Stimulated activated effector memory CD8-positive, alpha-beta T cell treated with anti-CD3 and anti-CD28 coated beads, Interleukin-12 subunit alpha, Interleukin-12 subunit beta, amount 100 ng/mL, for 72 hours (primary cell): Measurements from ENCODE around the gene ZNF526.

Experiments
- ATAC-seq: fragments of 150-1000 bp; cut with Tn5 transposase; 2 replicates; pipeline ENCODE4 v1.10.0; 2021
- DNase-seq, 2 donors: peaks; one replicate each; pipeline ENCODE4 v3.0.0; 2021 to 2022; ENCODE audit warnings: low spot score in 2 of 2
- H3K27ac Mint-ChIP-seq: one replicate; pipeline ENCODE4 v1.8.0; 2022; ENCODE audit warnings: mild to moderate bottlenecking, mixed read lengths
- H3K36me3 Mint-ChIP-seq: one replicate; pipeline ENCODE4 v1.8.0; 2022; ENCODE audit warnings: mild to moderate bottlenecking, mixed read lengths
- H3K4me1 Mint-ChIP-seq: one replicate; pipeline ENCODE4 v1.8.0; 2022; ENCODE audit warnings: mixed read lengths
- H3K4me3 Mint-ChIP-seq: one replicate; pipeline ENCODE4 v1.8.0; 2022; ENCODE audit warnings: mild to moderate bottlenecking, mixed read lengths
- H3K9me3 Mint-ChIP-seq: one replicate; pipeline ENCODE4 v1.8.0; 2022; ENCODE audit warnings: mixed read lengths

The ZNF526 gene

GRCh38 chr19:42229301-42229854 is 9.3 kb downstream of the ZNF526 start:
- Mint-ChIP-seq H3K9me3 (no peaks in the 10 kb centered on the region), H3K27ac (peak overlapping the region; percentile 89), H3K4me3 (no peak overlapping the region), H3K36me3 (peaks cover 97% of the 10 kb centered on the region), H3K4me1 (peaks cover 39% of the 10 kb centered on the region)
- no peak for ATAC-seq
- no peak for DNase-seq

DNA sequence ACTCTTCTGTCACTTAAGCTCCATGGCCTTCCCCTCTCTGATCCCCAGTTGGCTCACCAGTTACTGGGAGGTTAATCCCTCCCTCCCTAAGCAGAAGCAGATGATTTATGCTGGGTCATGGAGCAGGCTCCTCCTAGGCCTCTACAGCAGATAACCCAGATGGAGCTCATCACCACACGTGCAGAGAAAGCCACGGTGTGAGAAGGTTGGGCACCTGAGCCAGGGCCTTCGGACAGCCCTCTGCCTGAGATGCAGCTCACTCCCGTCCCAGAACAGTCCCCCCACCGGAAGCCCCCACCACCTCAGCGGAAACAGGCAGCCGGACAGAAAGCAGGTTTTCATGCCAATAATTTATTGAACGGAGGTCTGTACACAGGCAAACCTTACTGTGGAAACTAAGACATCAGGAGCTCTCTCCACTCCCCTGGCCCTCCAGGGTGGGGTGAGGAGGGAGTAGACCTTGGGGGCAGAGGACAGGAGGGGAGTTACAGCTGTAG is 9.8 kb downstream of the ZNF526 start:
- no peak for ATAC-seq
- H3K4me1 Mint-ChIP-seq: peaks cover 39% of the 10 kb centered on the region

GRCh38 chr19:42230571-42230970 is 10.5 kb downstream of the ZNF526 start:
- peaks cover 45% of the 10 kb centered on the region for H3K4me1 Mint-ChIP-seq
- no peak overlapping the region for H3K4me3 Mint-ChIP-seq
- peaks cover 99% of the 10 kb centered on the region for H3K36me3 Mint-ChIP-seq
- DNase-seq (no peak), ATAC-seq (no peak)
- H3K9me3 Mint-ChIP-seq: no peaks in the 10 kb centered on the region
- peak overlapping the region; percentile 89 for H3K27ac Mint-ChIP-seq

More for the DNA sequence above, 9.8 kb downstream of the ZNF526 start:
- Mint-ChIP-seq H3K4me3 (no peak overlapping the region), H3K27ac (peak overlapping the region; percentile 89), H3K36me3 (peaks cover 97% of the 10 kb centered on the region), H3K9me3 (no peaks in the 10 kb centered on the region)
- no peak for DNase-seq

DNA sequence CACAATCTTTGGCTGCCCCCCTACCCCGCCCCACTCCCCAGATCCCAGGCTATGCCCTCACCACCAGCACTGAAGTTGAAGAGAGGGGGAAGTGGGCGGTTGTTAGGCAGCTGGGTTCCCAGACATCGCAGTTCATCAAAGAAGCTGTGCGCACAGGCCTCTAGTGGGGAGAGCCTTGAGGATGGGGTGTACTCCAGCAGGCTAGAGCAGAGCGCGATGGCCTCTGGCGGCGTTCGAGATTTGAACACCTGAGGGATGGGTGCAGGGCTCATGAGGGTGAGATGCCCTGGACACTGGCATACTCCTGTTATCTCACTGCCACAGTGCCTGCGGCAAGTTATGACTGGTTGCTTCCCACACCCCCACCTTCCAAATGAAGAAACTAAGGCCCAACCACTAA is 12.3 kb downstream of the ZNF526 start:
- Mint-ChIP-seq H3K9me3 (no peaks in the 10 kb centered on the region), H3K36me3 (peaks cover 99% of the 10 kb centered on the region), H3K27ac (peak overlapping the region; percentile 89), H3K4me1 (peaks cover 45% of the 10 kb centered on the region), H3K4me3 (no peak overlapping the region)
- DNase-seq: no peak
- ATAC-seq: no peak

GRCh38 chr19:42233106-42233505 is 13.0 kb downstream of the ZNF526 start:
- Mint-ChIP-seq H3K27ac (peak overlapping the region; percentile 56), H3K4me3 (no peak overlapping the region), H3K4me1 (peaks cover 45% of the 10 kb centered on the region), H3K36me3 (peaks cover 97% of the 10 kb centered on the region), H3K9me3 (no peaks in the 10 kb centered on the region)
- ATAC-seq (no peak), DNase-seq (no peak)

DNA sequence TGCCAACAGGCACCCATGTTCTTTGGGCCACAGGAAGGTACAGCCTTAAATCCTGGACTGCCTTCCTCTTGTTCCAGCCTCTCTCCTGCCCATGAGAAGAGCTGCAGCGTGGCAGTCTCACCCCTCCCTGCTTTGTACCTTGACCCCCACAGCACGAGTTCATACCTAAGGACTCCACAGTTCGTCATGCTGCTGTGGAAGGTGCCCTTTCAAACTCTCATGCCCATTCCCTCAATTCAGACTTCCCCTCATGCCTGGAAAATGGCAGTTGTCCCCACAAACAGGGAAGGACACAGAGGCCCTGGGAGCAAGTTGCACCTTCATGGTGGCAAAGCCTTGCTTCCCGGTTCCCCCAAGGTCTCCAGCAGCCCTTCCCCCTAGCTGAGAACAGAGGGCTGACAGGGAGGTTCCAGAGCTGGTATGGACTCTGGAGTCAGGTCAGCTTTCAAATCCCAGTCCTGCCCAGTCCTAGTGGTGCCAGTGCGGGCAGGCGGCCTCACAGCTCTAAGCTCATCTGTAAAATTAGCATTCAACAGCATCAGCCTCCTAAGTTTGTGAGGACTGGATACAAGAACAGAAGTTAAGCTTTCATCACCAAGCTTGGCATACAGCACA is 13.7 kb downstream of the ZNF526 start:
- Mint-ChIP-seq H3K4me3 (no peak overlapping the region), H3K9me3 (no peaks in the 10 kb centered on the region), H3K27ac (peak overlapping the region; percentile 56), H3K4me1 (peaks cover 42% of the 10 kb centered on the region), H3K36me3 (peaks cover 98% of the 10 kb centered on the region)
- DNase-seq: no peak
- no peak for ATAC-seq

DNA sequence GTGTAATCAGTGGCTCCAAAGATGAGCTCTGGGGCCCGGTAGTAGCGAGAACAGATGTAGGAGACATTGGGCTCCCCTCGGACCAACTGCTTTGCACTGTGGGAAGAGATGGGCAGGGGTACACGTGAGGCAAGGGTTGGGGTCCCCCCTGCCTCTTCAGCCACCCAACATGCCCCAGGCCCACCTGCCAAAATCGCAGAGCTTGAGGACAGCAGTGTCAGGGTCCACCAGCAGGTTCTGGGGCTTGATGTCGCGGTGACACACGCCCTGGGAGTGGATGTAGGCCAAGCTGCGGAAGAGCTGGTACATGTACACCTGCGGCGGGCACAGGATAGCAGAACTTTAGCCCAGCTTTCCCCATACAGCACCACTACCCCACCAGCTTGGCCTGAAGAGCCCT is 14.3 kb downstream of the ZNF526 start:
- H3K27ac Mint-ChIP-seq: peak overlapping the region; percentile 56
- no peaks in the 10 kb centered on the region for H3K9me3 Mint-ChIP-seq
- H3K4me1 Mint-ChIP-seq: peaks cover 42% of the 10 kb centered on the region
- H3K36me3 Mint-ChIP-seq: peaks cover 98% of the 10 kb centered on the region
- DNase-seq (no peak), ATAC-seq (no peak)
- H3K4me3 Mint-ChIP-seq: no peak overlapping the region

DNA sequence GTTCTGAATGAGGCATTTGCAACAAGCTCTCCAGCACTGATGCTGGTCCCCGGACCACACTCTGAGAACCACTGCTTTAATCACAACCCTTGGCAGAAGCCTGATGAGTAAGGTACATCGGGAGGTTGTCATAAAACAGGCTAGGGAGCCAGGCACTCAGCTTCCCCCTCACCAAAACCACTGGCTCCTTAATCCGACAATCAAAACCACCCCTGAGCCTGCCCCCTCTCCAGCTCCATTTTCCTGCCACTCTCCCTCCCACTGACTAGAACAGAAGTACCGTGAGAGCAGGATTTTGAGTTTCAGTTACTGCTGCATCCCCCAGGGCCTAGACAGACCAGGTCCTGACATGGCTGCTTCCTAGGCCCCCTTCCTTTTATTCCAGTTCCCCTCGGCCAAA is 15.1 kb downstream of the ZNF526 start:
- DNase-seq (no peak), ATAC-seq (no peak)
- H3K36me3 Mint-ChIP-seq: peaks cover 98% of the 10 kb centered on the region
- H3K9me3 Mint-ChIP-seq: no peaks in the 10 kb centered on the region
- peak overlapping the region; percentile 27 for H3K27ac Mint-ChIP-seq
- H3K4me3 Mint-ChIP-seq: no peak overlapping the region
- peaks cover 42% of the 10 kb centered on the region for H3K4me1 Mint-ChIP-seq

GRCh38 chr19:42239544-42240220 is 19.6 kb downstream of the ZNF526 start:
- no peak for ATAC-seq
- Mint-ChIP-seq H3K36me3 (peaks cover 83% of the 10 kb centered on the region), H3K27ac (peak overlapping the region; percentile 96), H3K4me1 (peaks cover 67% of the 10 kb centered on the region), H3K9me3 (no peaks in the 10 kb centered on the region), H3K4me3 (peak overlapping the region; percentile 88)
- DNase-seq: no peak

DNA sequence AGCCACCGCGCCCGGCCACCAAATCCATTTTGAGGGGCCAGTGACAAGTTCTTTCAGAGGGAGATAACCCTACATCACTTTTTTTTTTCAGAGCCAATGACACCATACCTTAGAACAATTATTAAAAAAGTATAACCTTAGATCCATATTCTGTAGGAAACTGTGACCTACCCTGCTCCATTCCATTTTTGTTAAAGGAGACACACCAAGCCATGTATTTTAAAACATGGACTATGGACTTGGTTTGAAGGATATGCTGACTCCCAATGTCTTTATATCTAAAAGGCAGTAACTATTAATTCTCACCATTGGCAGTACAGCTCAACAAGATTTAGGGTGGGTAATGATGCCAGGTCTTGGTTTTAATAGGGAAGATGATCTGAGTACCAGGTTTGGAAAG is 21.2 kb downstream of the ZNF526 start:
- Mint-ChIP-seq H3K4me3 (peak overlapping the region; percentile 88), H3K36me3 (peaks cover 78% of the 10 kb centered on the region), H3K4me1 (peaks cover 68% of the 10 kb centered on the region), H3K9me3 (no peaks in the 10 kb centered on the region), H3K27ac (peak overlapping the region; percentile 96)
- ATAC-seq (no peak), DNase-seq (no peak)

DNA sequence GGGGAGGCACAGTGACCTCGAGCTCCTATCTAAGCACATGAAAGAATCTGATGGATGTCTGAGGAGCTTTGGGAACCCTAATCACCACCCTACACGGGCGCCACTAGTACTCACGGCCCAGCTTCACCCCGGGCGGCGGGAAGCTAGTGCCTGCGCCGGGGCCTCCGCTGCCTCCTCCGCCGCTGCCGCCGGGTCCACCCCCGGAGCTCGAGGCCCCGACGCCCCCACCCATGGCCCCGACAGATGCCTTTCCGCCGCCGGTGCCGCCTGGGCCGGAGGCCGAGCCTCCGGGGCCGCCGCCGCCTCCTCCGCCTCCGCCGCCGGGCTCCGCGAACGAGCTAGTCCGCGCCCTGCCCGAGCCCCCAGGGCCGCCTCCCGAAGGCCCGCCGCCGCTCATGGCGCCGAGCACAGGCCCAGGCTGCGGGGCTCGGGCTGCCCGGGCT is 22.0 kb downstream of the ZNF526 start:
- DNase-seq (no peak), ATAC-seq (no peak)
- peak overlapping the region; percentile 96 for H3K27ac Mint-ChIP-seq
- H3K4me1 Mint-ChIP-seq: peaks cover 68% of the 10 kb centered on the region
- H3K9me3 Mint-ChIP-seq: no peaks in the 10 kb centered on the region
- H3K4me3 Mint-ChIP-seq: peak overlapping the region; percentile 88
- peaks cover 75% of the 10 kb centered on the region for H3K36me3 Mint-ChIP-seq

GRCh38 chr19:42242512-42243409 is 22.6 kb downstream of the ZNF526 start, which contains the start of gene GSK3A:
GSK3A (minus strand) TSS chr19:42242602; CDS start chr19:42242465, 137 bp downstream.
- Mint-ChIP-seq H3K9me3 (no peaks in the 10 kb centered on the region), H3K27ac (peak within 1 kb of the TSS; percentile 96), H3K4me1 (peaks cover 68% of the 10 kb centered on the region), H3K36me3 (peaks cover 69% of the 10 kb centered on the region), H3K4me3 (peak within 1 kb of the TSS; percentile 88)
- DNase-seq: peak; percentile 90 to 98
- ATAC-seq: peak; percentile 87

DNA sequence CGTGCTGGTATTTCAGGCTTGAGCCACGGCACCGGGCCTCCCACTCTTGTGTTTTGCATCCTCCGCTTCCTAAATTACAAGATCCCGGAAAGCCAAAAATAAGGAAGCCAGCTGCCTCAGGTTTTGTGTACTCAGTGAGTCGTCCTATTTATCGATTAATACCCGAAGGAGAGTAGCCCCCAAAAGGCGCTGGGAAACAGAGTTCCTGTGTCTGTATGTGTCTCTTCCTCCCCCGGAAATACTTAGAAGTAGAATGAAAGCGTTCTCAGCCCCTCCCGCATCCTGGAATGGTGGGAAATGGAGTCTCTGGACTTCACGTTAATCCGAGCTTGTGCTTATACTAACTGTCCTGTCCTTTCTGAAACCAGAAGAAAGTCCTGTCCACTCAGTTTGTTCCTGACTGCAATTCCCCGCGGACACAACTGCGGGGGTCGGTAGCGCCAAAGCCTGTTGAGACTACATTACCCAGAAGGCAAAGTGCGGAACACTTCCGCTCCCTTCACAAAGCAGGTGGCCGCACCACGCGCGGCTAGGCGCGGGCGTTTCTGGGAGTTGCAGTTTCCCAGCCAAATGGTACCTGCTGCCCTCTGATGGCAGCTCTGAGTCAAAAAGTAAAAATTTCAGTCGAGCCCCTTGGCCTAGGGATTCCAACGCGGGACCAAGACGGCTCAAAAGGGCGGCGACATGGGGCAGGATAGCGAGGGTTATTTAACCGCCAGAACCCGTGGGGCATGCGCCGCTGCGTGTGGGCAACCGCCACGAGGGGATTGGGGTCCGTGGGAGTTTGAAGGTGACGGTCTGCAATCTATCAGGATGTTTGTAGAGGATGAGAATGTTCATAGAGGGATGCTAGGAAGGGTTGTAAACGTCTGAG is 24.5 kb downstream of the ZNF526 start:
- H3K36me3 Mint-ChIP-seq: peaks cover 64% of the 10 kb centered on the region
- peak overlapping the region; percentile 88 for H3K4me3 Mint-ChIP-seq
- DNase-seq (peak; percentile 77 to 93), ATAC-seq (peak; percentile 63)
- no peaks in the 10 kb centered on the region for H3K9me3 Mint-ChIP-seq
- H3K4me1 Mint-ChIP-seq: peaks cover 60% of the 10 kb centered on the region
- peak overlapping the region; percentile 96 for H3K27ac Mint-ChIP-seq

GRCh38 chr19:42245231-42245630 is 25.1 kb downstream of the ZNF526 start:
- Mint-ChIP-seq H3K36me3 (peaks cover 62% of the 10 kb centered on the region), H3K4me1 (peaks cover 53% of the 10 kb centered on the region), H3K9me3 (no peaks in the 10 kb centered on the region), H3K27ac (peak overlapping the region; percentile 96), H3K4me3 (peak overlapping the region; percentile 88)
- DNase-seq: no peak
- no peak for ATAC-seq
